ENCODE results near the gene ENOX2. TPM values are rescaled to one million over a fixed set of nuclear protein-coding genes. Genes with fewer than 3 reads are reported as not detected.

The ENOX2 gene
- total and polyA plus RNA-seq, 2 donors (not counting 1 experiment from before 2014, with no cell fraction given), result 5.1 to 18.8 TPM

GRCh38 chrX:130658310-130658709 is 244.7 kb downstream of the ENOX2 start:
- H3K4me3 ChIP-seq (ENCODE audit: control extremely low read depth in 1 of 5, extremely low read depth in 1 of 5, insufficient read depth in 1 of 5, low read depth in 2 of 5, low read length in 4 of 5), result no peak overlapping the region
- no peak for TF ChIP-seq CTCF (IDR thresholded peaks at IDR 0.05)
- TF ChIP-seq EZH2 (IDR thresholded peaks at IDR 0.05; ENCODE audit: borderline replicate concordance, insufficient read depth, low read depth, low read length, poor library complexity, severe bottlenecking), result no peak
- H3K9me3 ChIP-seq (ENCODE audit: control extremely low read depth in 1 of 3, control insufficient read depth in 2 of 3, insufficient read depth in 1 of 3, low read length in 2 of 3), result no peaks in the 10 kb centered on the region
- intact Hi-C loops (cut with micrococcal nuclease), result no loop called here
- H3K4me1 Mint-ChIP-seq, result no peaks in the 10 kb centered on the region
- no peaks in the 10 kb centered on the region for H4K20me1 ChIP-seq (ENCODE audit: control insufficient read depth, insufficient read depth, low read length, poor library complexity, severe bottlenecking)
- H3K27me3 ChIP-seq (replicated peaks in 1 of 4; ENCODE audit: control extremely low read depth in 1 of 4, control insufficient read depth in 3 of 4, insufficient read depth in 4 of 4, low read length in 3 of 4), result no peaks in the 10 kb centered on the region
- peaks cover 0 to 4% of the 10 kb centered on the region in 2 experiments for H3K36me3 ChIP-seq (replicated peaks in 1 of 2; ENCODE audit: control extremely low read depth in 1 of 2, control insufficient read depth in 1 of 2, extremely low read depth in 1 of 2, insufficient read depth in 2 of 2, low read length in 1 of 2)
- DNase-seq (no peak), ATAC-seq (ENCODE audit: low read depth) (no peak)
- no peak overlapping the region for H2AFZ ChIP-seq (ENCODE audit: insufficient read depth, low read depth, low read length, poor library complexity, severe bottlenecking)
- no peak overlapping the region for H3K27ac Mint-ChIP-seq
- no peaks in the 10 kb centered on the region for H3K4me1 ChIP-seq (ENCODE audit: control insufficient read depth in 2 of 2, insufficient read depth in 2 of 2, low read length in 2 of 2)
- ChIA-PET CTCF (no interaction called here), POLR2A (no interaction called here)
- H3K27ac ChIP-seq (ENCODE audit: low read length in 2 of 2), result no peak overlapping the region
- H3K9me3 Mint-ChIP-seq (ENCODE audit: insufficient read depth), result no peaks in the 10 kb centered on the region
- H3K4me2 ChIP-seq (replicated peaks; ENCODE audit: low read depth, low read length, poor library complexity, severe bottlenecking), result no peak overlapping the region
- no peak overlapping the region for H3K9ac ChIP-seq (ENCODE audit: low read length)
- H3K27me3 Mint-ChIP-seq, result no peaks in the 10 kb centered on the region
- no peak overlapping the region for H3K4me3 Mint-ChIP-seq
- no peaks in the 10 kb centered on the region for H3K79me2 ChIP-seq (ENCODE audit: control insufficient read depth, insufficient read depth, low read length)

GRCh38 chrX:130654409-130654950 is 248.5 kb downstream of the ENOX2 start:
- TF ChIP-seq CTCF (IDR thresholded peaks at IDR 0.05) (no peak), EZH2 (IDR thresholded peaks at IDR 0.05; ENCODE audit: borderline replicate concordance, insufficient read depth, low read depth, low read length, poor library complexity, severe bottlenecking) (no peak)
- Histone ChIP-seq H2AFZ (ENCODE audit: insufficient read depth, low read depth, low read length, poor library complexity, severe bottlenecking) (no peak overlapping the region), H3K27ac (ENCODE audit: low read length in 2 of 2) (no peak overlapping the region), H3K4me2 (replicated peaks; ENCODE audit: low read depth, low read length, poor library complexity, severe bottlenecking) (no peak overlapping the region), H3K4me1 (ENCODE audit: control insufficient read depth in 2 of 2, insufficient read depth in 2 of 2, low read length in 2 of 2) (no peaks in the 10 kb centered on the region), H4K20me1 (ENCODE audit: control insufficient read depth, insufficient read depth, low read length, poor library complexity, severe bottlenecking) (no peaks in the 10 kb centered on the region), H3K9ac (ENCODE audit: low read length) (no peak overlapping the region), H3K27me3 (replicated peaks in 1 of 4; ENCODE audit: control extremely low read depth in 1 of 4, control insufficient read depth in 3 of 4, insufficient read depth in 4 of 4, low read length in 3 of 4) (no peaks in the 10 kb centered on the region), H3K79me2 (ENCODE audit: control insufficient read depth, insufficient read depth, low read length) (no peaks in the 10 kb centered on the region), H3K9me3 (ENCODE audit: control extremely low read depth in 1 of 3, control insufficient read depth in 2 of 3, insufficient read depth in 1 of 3, low read length in 2 of 3) (no peaks in the 10 kb centered on the region), H3K36me3 (replicated peaks in 1 of 2; ENCODE audit: control extremely low read depth in 1 of 2, control insufficient read depth in 1 of 2, extremely low read depth in 1 of 2, insufficient read depth in 2 of 2, low read length in 1 of 2) (no peaks in the 10 kb centered on the region), H3K4me3 (ENCODE audit: control extremely low read depth in 1 of 5, extremely low read depth in 1 of 5, insufficient read depth in 1 of 5, low read depth in 2 of 5, low read length in 4 of 5) (no peak overlapping the region)
- ChIA-PET POLR2A (no interaction called here), CTCF (no interaction called here)
- intact Hi-C loops (cut with micrococcal nuclease), result no loop called here
- ATAC-seq (ENCODE audit: low read depth) (no peak), DNase-seq (no peak)
- Mint-ChIP-seq H3K9me3 (ENCODE audit: insufficient read depth) (no peaks in the 10 kb centered on the region), H3K4me3 (no peak overlapping the region), H3K27me3 (no peaks in the 10 kb centered on the region), H3K4me1 (no peaks in the 10 kb centered on the region), H3K27ac (no peak overlapping the region)
- no CpG with 5 or more reads among the region's 4 CpGs for WGBS (ENCODE audit: insufficient coverage)
